Measurements from ENCODE around the gene AFG3L2.

Gene AFG3L2

GRCh38 chr18:12330766-12331165, 46.3 kb downstream of the AFG3L2 start:
- DNase-seq (ENCODE audit: low read depth, low spot score) = no peak
- no peak overlapping the region for H3K27ac ChIP-seq
- peaks cover 49% of the 10 kb centered on the region for H3K36me3 ChIP-seq (ENCODE audit: insufficient read depth, low read length)
- H3K9me3 ChIP-seq (ENCODE audit: low read depth, low read length) = no peaks in the 10 kb centered on the region
- no peak for TF ChIP-seq POLR2AphosphoS5 (IDR thresholded peaks at IDR 0.05; ENCODE audit: borderline replicate concordance, low read depth, low read length)
- TF ChIP-seq FOXP2 (optimal IDR thresholded peaks at IDR 0.05; ENCODE audit: control extremely low read depth, extremely low read length, insufficient read depth) = no peak
- TF ChIP-seq EZH2 (IDR thresholded peaks at IDR 0.05) = no peak
- H3K4me3 ChIP-seq = no peak overlapping the region
- no peak overlapping the region for H3K9ac ChIP-seq (ENCODE audit: insufficient read length)

DNA sequence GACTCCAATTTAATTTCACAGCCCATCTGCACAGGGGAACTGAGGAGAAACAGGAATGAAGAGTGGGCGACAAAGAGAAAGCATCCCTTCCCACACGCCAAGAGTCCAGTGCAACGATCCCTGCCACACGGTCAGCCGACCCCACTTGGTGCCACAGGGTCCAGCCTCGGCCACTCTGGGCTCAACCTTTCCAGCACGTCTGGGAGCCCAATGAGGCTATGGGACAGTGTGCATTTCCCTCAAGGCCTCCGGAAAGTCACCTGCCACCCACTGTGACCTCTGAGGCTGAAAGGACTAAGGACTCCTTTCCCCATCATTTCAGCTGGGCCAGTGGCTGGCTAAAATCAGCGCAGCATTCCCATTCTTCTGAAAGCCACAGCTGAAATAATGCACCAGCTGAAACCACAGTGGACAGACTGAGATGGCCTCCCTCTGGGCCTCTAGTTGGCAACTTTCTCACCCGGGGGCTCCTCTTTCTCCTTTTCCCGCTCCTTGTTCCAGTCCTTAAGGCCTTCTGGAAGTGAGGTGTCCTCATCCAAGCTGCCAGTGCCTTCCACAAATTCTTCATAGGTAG, 47.8 kb downstream of the AFG3L2 start:
- H3K36me3 ChIP-seq (ENCODE audit: insufficient read depth, low read length) = peaks cover 55% of the 10 kb centered on the region
- H3K9me3 ChIP-seq (ENCODE audit: low read depth, low read length) = no peaks in the 10 kb centered on the region
- TF ChIP-seq FOXP2 (optimal IDR thresholded peaks at IDR 0.05; ENCODE audit: control extremely low read depth, extremely low read length, insufficient read depth) = no peak
- no peak for TF ChIP-seq EZH2 (IDR thresholded peaks at IDR 0.05)
- no peak for TF ChIP-seq POLR2AphosphoS5 (IDR thresholded peaks at IDR 0.05; ENCODE audit: borderline replicate concordance, low read depth, low read length)
- peak overlapping the region; percentile 64; the same call in 1 of the 2 replicates for H3K27ac ChIP-seq
- H3K9ac ChIP-seq (ENCODE audit: insufficient read length) = no peak overlapping the region
- H3K4me3 ChIP-seq = no peak overlapping the region
- DNase-seq (ENCODE audit: low read depth, low spot score) = no peak

GRCh38 chr18:12328179-12328823, 48.7 kb downstream of the AFG3L2 start:
- Histone ChIP-seq H3K9me3 (ENCODE audit: low read depth, low read length) (no peaks in the 10 kb centered on the region), H3K36me3 (ENCODE audit: insufficient read depth, low read length) (peaks cover 53% of the 10 kb centered on the region), H3K4me3 (no peak overlapping the region), H3K27ac (peak overlapping the region; percentile 64; the same call in 1 of the 2 replicates), H3K9ac (ENCODE audit: insufficient read length) (no peak overlapping the region)
- TF ChIP-seq POLR2AphosphoS5 (IDR thresholded peaks at IDR 0.05; ENCODE audit: borderline replicate concordance, low read depth, low read length) (no peak), EZH2 (IDR thresholded peaks at IDR 0.05) (no peak), FOXP2 (optimal IDR thresholded peaks at IDR 0.05; ENCODE audit: control extremely low read depth, extremely low read length, insufficient read depth) (no peak)
- DNase-seq (ENCODE audit: low read depth, low spot score) = no peak

DNA sequence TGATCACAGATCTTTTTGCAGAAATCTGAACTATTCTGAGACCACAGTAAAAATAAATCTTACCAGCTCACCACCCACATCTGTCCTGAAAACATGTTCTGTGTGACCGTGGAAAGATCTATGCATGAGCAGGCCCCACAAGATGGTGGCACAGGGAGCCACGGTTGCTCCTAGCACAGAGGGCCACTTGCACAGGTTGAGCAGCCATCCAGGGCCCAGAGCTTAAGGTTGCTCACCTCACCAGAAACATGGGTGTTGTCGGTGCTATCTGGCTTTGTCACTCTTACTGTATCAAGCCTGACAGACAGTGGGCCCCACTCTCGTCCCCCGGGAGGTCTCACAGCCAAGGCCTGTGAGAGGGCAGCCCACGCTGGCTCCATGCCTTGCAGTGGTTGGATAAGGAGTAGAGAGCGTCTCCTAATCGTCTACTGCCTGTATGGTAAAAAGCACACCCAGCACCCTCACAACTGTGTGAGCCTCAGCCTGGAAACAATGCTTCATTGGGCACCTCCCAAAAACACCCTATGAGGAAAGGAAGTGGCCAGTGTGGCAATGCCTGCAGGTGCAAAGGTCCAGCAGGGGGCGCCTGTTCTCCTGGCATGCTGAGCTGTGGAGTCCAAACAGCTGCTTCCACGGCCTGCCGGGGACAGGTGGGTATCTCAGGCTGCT, 49.4 kb downstream of the AFG3L2 start:
- H3K9ac ChIP-seq (ENCODE audit: insufficient read length) = no peak overlapping the region
- H3K27ac ChIP-seq = peak overlapping the region; percentile 64; the same call in 1 of the 2 replicates
- no peak for TF ChIP-seq EZH2 (IDR thresholded peaks at IDR 0.05)
- 0 out of 2 replicates have a peak, but pooled peaks have one; percentile 10 for TF ChIP-seq POLR2AphosphoS5 (IDR thresholded peaks at IDR 0.05; ENCODE audit: borderline replicate concordance, low read depth, low read length)
- no peak for DNase-seq (ENCODE audit: low read depth, low spot score)
- no peaks in the 10 kb centered on the region for H3K9me3 ChIP-seq (ENCODE audit: low read depth, low read length)
- peaks cover 60% of the 10 kb centered on the region for H3K36me3 ChIP-seq (ENCODE audit: insufficient read depth, low read length)
- H3K4me3 ChIP-seq = no peak overlapping the region

DNA sequence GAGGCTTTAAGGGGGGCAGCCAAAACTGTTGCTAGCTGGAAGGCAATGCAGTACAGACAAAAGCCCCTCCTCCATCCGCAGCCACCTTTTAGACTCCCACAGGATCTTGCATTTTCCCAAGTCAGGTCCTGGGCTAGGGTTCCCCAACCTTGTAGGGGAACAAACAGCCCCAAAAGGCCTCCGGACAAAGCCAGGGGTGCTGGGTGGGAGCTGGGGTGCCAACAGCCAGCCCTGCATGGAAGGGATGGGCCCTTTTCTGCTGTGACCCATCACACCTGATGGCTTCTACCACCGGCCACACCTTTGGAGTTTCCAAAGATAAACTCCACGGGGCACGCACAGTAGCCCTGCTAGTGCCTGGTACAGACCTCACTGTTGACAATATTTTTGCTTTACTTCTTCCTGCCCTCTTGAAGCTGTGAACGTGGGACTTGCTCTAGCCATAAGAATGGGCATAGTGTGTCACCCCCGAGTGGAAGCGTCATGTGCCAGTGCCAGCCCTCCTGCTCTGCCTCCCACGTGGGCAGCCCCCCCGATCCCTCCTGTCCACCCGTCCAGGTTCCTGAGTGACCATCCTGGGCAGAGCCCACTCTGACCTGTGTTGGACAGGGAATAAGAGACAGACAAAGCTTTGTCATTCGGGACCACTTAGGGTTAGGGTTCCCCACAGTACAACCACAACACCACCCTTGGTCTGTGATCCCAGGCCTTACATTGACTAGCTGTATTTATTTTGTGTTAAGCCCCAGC, 50.1 kb downstream of the AFG3L2 start:
- no peak overlapping the region for H3K9ac ChIP-seq (ENCODE audit: insufficient read length)
- TF ChIP-seq POLR2AphosphoS5 (IDR thresholded peaks at IDR 0.05; ENCODE audit: borderline replicate concordance, low read depth, low read length) (peak; percentile 10; the same call in 1 of the 2 replicates), EZH2 (IDR thresholded peaks at IDR 0.05) (no peak)
- 0 out of 2 replicates have a peak overlapping the region, but pooled peaks have one; percentile 54 for H3K27ac ChIP-seq
- H3K4me3 ChIP-seq = no peak overlapping the region
- no peaks in the 10 kb centered on the region for H3K9me3 ChIP-seq (ENCODE audit: low read depth, low read length)
- DNase-seq (ENCODE audit: low read depth, low spot score) = no peak
- H3K36me3 ChIP-seq (ENCODE audit: insufficient read depth, low read length) = peaks cover 66% of the 10 kb centered on the region

DNA sequence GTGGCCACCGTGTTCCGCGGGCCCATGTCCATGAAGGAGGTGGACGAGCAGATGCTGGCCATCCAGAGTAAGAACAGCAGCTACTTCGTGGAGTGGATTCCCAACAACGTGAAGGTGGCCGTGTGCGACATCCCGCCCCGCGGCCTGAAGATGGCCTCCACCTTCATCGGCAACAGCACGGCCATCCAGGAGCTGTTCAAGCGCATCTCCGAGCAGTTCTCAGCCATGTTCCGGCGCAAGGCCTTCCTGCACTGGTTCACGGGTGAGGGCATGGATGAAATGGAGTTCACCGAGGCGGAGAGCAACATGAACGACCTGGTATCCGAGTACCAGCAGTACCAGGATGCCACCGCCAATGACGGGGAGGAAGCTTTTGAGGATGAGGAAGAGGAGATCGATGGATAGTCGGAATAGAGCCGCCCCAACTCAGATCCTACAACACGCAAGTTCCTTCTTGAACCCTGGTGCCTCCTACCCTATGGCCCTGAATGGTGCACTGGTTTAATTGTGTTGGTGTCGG, 51.2 kb downstream of the AFG3L2 start:
- no peak for DNase-seq (ENCODE audit: low read depth, low spot score)
- H3K36me3 ChIP-seq (ENCODE audit: insufficient read depth, low read length) = peaks cover 76% of the 10 kb centered on the region
- TF ChIP-seq POLR2AphosphoS5 (IDR thresholded peaks at IDR 0.05; ENCODE audit: borderline replicate concordance, low read depth, low read length) (no peak), EZH2 (IDR thresholded peaks at IDR 0.05) (no peak), FOXP2 (optimal IDR thresholded peaks at IDR 0.05; ENCODE audit: control extremely low read depth, extremely low read length, insufficient read depth) (no peak)
- no peaks in the 10 kb centered on the region for H3K9me3 ChIP-seq (ENCODE audit: low read depth, low read length)
- H3K27ac ChIP-seq = peak overlapping the region; percentile 54; the same call in 1 of the 2 replicates
- H3K4me3 ChIP-seq = no peak overlapping the region
- H3K9ac ChIP-seq (ENCODE audit: insufficient read length) = no peak overlapping the region

- Histone ChIP-seq H3K27ac (no peak overlapping the region), H3K4me3 (no peak overlapping the region), H3K9me3 (ENCODE audit: low read depth, low read length) (no peaks in the 10 kb centered on the region), H3K36me3 (ENCODE audit: insufficient read depth, low read length) (peaks cover 82% of the 10 kb centered on the region), H3K9ac (ENCODE audit: insufficient read length) (no peak overlapping the region)
- DNase-seq (ENCODE audit: low read depth, low spot score) = no peak
- TF ChIP-seq POLR2AphosphoS5 (IDR thresholded peaks at IDR 0.05; ENCODE audit: borderline replicate concordance, low read depth, low read length) = no peak
- TF ChIP-seq FOXP2 (optimal IDR thresholded peaks at IDR 0.05; ENCODE audit: control extremely low read depth, extremely low read length, insufficient read depth) = no peak
- no peak for TF ChIP-seq EZH2 (IDR thresholded peaks at IDR 0.05)
Observed at GRCh38 chr18:12324991-12325725, 51.9 kb downstream of the AFG3L2 start.

All from SK-N-MC (cell line).